ENCODE data around the gene FAM83G. TPM values are rescaled to one million over a fixed set of nuclear protein-coding genes. Genes with fewer than 3 reads are reported as not detected.

The FAM83G gene
- total RNA-seq, 1 experiment from 2014 or later, result 31.4 TPM

DNA sequence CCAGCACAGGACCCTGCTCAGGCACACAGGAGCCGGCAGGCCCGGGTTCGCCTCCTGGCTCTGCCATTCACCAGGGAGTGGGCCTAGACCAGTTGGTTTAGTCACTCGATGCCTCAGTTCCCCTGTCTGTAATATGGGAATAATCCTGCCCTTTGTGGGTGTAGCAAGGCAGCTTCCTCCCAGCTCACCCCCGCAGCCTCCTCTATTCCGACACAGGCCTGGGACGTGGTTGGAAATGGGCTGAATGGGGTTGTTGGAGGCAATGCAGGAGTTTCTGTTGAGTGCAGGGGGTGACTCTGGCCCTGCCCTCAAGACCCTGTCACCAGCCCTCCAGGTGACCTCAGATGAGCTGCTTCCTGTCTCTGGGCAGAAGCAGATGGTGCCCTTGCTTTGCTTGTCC, 32.8 kb downstream of the FAM83G start:
- ChIA-PET POLR2A (no interaction called here), CTCF (interaction anchor here (1.7 kb wide), 1 partner anchor 11 kb away, joined by 8 read pairs; no protein-coding TSS in a partner anchor)
- DNase-seq (ENCODE audit: low spot score) (no peak), ATAC-seq (no peak)
- H3K9me3 Mint-ChIP-seq, result no peaks in the 10 kb centered on the region
- peaks cover 34% of the 10 kb centered on the region for H3K4me1 Mint-ChIP-seq
- H3K36me3 Mint-ChIP-seq, result peaks cover 18% of the 10 kb centered on the region
- TF ChIP-seq ERG (CRISPR knock-in tag; IDR thresholded peaks at IDR 0.05) (no peak), ZNF263 (CRISPR knock-in tag; IDR thresholded peaks at IDR 0.05; ENCODE audit: low read depth) (no peak), TEAD1 (CRISPR knock-in tag; IDR thresholded peaks at IDR 0.05) (no peak), EMX1 (CRISPR knock-in tag; IDR thresholded peaks at IDR 0.05) (no peak), ZNF281 (CRISPR knock-in tag; IDR thresholded peaks at IDR 0.05) (no peak), CDX4 (CRISPR knock-in tag; IDR thresholded peaks at IDR 0.05; ENCODE audit: borderline replicate concordance) (no peak), TP53 (CRISPR knock-in tag; IDR thresholded peaks at IDR 0.05) (no peak), PRRX2 (CRISPR knock-in tag; IDR thresholded peaks at IDR 0.05) (no peak), RELA (CRISPR knock-in tag; IDR thresholded peaks at IDR 0.05; ENCODE audit: borderline replicate concordance) (no peak), JAZF1 (CRISPR knock-in tag; IDR thresholded peaks at IDR 0.05) (no peak), GRHL2 (CRISPR knock-in tag; IDR thresholded peaks at IDR 0.05; ENCODE audit: insufficient replicate concordance, severe bottlenecking) (no peak), MAX (CRISPR knock-in tag; IDR thresholded peaks at IDR 0.05) (no peak), ATF6 (CRISPR knock-in tag; IDR thresholded peaks at IDR 0.05) (no peak), SMAD3 (CRISPR knock-in tag; IDR thresholded peaks at IDR 0.05; ENCODE audit: borderline replicate concordance) (no peak), CBFB (CRISPR knock-in tag; IDR thresholded peaks at IDR 0.05; ENCODE audit: low read depth) (no peak), AR (CRISPR knock-in tag; IDR thresholded peaks at IDR 0.05) (no peak), NR2C2 (CRISPR knock-in tag; IDR thresholded peaks at IDR 0.05) (no peak)
- TF ChIP-seq, protein P1, sequence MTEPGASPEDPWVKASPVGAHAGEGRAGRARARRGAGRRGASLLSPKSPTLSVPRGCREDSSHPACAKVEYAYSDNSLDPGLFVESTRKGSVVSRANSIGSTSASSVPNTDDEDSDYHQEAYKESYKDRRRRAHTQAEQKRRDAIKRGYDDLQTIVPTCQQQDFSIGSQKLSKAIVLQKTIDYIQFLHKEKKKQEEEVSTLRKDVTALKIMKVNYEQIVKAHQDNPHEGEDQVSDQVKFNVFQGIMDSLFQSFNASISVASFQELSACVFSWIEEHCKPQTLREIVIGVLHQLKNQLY (CRISPR knock-in tag; IDR thresholded peaks at IDR 0.05), result no peak
- TF ChIP-seq, protein P2, sequence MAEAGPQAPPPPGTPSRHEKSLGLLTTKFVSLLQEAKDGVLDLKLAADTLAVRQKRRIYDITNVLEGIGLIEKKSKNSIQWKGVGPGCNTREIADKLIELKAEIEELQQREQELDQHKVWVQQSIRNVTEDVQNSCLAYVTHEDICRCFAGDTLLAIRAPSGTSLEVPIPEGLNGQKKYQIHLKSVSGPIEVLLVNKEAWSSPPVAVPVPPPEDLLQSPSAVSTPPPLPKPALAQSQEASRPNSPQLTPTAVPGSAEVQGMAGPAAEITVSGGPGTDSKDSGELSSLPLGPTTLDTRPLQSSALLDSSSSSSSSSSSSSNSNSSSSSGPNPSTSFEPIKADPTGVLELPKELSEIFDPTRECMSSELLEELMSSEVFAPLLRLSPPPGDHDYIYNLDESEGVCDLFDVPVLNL (CRISPR knock-in tag; IDR thresholded peaks at IDR 0.05; ENCODE audit: borderline replicate concordance, low read depth), result no peak
- TF ChIP-seq, protein P3, sequence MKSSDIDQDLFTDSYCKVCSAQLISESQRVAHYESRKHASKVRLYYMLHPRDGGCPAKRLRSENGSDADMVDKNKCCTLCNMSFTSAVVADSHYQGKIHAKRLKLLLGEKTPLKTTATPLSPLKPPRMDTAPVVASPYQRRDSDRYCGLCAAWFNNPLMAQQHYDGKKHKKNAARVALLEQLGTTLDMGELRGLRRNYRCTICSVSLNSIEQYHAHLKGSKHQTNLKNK (CRISPR knock-in tag; IDR thresholded peaks at IDR 0.05), result no peak
- H3K27me3 Mint-ChIP-seq (ENCODE audit: low read depth), result no peaks in the 10 kb centered on the region
- H3K27ac Mint-ChIP-seq, result no peak overlapping the region
- H3K4me3 Mint-ChIP-seq, result no peak overlapping the region
